ENCODE results near the gene MACO1.

MACO1 gene

DNA sequence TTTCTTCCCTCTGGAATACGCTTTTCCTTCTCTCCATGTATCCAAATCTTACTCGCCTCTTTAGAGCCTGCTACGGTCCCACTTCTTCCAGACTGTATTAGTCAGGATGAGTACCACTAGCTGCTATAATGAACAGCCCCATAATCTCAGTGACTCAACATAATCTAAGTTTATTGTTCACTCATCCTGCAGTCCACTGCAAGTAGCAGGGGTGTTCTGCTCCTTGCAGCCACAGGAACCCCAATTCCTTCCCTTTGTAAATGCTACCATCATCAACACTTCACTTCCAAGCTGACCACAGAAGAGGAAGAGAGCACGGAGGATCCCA, 94.6 kb downstream of the MACO1 start:
- DNase-seq, result no peak

DNA sequence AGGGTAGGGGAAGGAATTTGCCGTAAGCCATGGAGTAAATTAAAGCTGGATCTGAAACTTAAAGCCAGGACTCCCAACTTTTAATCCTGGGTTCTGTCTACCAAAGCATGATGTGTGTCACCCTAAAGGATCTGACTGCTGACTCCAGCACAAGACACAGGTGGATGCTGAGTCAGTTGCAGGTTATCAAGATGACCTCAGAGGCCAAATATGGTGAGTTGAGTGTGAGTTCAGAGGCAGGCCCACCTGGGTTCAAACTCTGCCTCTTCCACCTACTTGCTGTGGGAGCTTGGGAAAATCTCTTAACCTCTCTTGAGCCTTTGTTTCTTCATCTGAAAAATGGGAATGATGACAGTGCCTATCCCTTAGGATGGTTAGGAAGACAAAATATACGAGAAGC, 96.1 kb downstream of the MACO1 start:
- DNase-seq, result no peak

DNA sequence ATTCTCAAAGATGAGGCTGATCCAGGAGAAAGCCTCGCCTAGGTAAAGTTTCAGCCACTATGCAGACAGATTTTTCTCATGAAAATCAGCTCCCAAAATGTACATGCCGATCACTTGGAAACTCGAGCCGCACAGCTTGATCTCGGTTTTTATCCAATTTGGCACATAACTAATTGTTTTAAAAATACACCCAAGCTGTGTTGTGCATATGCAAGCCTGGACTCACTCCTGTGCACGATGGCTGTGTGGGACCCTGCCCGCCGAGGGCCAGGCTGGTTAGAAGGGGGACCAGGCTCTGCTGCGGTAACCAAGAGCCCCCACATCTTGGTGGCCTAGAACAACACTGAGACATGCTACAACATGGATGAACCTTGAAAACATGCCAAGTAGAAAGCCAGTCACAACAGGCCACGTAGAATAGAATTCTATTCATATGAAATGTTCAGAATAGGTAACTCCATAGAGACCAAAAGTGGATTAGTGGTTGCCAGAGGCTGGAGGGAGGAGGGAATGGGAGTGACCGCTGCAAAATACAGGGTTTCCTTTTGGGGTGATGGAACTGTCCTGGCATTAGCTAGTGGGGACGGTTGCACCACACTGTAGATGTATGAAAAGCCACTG, 96.6 kb downstream of the MACO1 start:
- no peak for DNase-seq

DNA sequence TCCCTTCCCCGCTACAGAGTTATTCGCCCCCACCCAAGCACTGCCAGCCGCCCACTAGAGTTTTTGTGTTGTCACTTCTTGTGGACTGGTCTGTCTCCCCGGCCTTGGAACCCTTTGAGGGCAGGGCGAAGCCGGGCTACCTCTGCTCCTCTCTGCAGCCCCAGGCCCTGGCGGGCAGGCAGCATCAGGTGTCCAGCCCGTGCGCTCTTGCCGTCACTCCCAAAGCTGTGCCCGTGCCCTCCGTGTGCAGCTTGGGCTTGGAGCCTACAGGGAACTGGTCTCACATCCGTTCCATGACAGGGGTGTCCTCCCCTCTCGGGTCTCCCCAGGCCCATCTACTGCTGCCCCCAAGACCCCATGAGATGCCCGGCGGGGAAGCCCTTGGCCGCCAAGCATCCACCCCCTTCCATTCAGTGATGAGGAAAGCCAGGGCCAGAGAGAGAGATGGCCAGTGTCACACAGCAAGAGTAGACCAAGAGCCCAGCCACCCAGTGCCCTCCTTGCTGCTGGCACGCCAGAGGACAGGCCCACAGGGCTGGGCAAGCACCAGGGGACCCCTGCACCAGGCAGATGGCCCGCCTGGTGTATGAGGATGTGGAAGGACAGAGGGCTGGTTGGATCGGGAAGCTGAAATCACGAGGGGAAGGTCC, 97.4 kb downstream of the MACO1 start:
- DNase-seq, result no peak

DNA sequence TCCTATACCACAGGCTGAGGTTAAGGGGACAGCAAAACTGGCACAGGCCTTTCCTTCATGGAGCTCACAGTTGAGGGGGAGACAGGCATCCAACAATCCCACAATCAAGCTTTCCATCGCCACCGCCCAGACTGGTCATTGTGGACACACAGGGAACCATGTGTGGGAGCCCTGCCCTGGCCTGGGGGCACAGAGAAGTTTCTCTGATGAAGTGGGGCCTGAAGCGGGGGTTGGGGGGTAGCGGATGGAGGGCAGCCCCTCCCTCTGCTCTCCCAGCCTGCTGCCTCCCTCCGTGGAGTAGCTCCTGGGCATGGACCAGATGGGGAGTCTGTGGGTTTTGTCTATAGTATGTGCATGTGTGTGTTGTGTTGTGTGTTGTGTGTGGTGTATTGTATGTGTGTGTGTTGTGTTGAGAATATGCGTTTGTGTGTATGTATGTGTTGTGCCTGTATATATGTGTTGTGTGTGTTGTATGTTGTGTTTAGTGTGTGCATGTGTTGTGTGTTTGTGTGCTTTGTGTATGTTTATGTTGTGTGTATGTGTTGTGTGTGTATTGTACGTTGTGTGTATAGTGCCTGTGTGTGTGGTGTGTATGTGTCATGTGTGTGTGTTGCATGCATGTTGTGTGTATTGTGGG, 98.3 kb downstream of the MACO1 start:
- DNase-seq, result no peak

DNA sequence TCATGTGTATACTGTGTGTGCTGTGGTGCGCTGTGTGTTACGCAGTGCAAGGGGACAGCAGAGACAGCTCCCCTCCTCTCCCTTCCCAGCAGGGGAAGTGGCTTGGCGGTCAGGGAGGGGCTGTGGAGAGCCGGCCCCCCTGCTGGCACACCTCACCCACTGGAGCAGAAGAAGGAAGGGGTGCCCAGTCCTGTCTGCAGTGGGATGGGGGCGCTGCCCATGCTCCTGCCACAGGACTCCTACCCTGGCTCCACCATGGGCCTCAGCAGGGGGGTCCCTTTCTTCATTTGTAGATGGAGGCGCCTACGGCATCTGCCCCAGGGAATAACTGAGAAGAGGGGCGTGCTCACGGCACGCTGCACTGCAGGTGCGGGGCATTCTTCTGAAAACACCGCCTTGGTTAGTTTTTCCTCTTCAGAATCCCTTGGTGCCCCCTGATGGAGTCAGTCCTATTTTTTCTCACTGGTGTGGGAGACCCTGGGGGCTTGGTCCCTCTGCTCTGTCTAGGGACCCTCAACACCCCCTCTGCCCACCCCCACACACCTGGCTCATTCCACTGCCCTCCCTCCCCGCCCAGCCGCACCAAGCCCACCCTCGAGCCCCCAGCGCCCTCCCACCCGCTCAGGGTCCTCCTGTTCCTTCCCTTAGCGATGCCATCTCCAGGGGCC, 99.0 kb downstream of the MACO1 start:
- no peak for DNase-seq

DNA sequence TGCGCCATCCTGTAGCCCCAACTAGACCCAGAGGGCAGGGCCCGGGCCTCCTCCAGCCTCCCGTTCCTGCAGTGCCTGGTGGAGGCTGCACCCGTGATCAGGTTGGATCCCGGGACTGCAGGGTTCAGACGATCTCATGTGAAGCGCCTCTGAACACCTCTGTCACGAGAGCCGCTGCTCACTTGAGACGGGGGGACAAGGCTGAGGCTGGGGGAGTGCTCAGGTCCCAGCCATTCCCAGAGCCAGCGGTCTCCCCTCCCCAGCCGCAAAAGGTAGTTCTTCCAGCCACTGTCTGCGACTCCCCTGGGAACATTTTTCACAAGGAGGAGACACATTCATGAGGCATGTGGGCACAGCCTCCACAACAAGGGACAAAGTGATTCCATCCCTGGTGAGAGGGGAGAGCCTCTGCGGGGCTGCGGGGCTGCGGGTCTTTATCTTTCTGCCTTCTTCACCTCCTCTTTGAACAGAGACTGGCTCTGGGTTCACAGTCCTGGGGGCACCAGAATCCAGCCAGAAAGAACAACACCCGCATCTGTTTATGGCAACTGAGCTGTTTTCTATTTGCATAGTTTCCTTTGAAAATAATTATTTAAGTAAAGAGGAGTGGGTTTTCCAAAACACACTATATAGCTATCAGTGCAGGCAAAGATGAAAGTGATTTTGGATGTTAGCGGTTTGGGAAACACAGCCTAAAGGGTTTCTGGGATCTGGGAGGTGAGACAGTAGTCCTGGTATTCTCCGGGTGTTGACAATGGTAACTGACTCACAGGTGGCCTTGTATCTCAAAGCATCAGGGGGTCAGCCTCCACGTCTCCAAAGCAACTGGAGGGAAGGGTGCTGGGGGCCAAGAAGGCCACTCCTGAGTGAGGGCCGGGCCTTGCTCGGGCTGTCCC, 99.7 kb downstream of the MACO1 start:
- DNase-seq, result no peak

DNA sequence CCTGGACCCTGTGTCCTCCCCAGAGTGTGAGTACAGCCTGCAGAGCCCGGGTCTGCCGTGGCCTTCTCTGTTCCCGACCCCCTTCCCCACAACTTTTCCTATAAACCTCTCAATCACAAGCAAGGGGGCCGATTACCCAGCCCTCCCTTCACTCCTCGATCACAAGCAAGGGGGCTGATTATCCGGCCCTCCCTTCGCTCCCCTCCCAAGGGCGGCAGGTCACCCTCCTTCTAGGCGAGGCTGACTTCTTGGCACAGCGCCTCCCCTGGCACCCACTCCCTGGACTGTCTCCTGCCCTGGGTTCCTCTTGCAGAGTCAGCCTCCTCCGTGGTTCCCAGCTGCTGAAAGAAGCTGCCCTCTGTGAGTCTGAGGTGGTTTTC, 100.4 kb downstream of the MACO1 start:
- no peak for DNase-seq

DNA sequence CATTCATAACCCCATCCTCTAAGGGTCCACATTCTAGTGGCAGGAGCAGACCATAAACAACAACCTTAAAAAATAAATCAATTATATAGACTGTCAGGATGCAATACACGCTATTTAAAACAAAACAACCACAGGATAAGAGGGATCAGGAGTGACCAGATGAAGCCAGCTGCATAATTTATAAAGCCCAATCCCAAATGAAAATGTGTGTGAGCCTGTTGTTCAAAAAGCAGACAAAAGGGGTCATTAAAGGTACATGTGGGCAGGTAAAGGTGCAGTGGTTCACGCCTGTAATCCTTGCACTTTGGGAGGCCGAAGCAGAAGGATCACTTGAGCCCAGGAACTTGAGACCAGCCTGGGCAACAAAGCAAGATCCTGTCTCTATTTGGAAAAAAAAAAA, 102.3 kb downstream of the MACO1 start:
- DNase-seq, result no peak

DNA sequence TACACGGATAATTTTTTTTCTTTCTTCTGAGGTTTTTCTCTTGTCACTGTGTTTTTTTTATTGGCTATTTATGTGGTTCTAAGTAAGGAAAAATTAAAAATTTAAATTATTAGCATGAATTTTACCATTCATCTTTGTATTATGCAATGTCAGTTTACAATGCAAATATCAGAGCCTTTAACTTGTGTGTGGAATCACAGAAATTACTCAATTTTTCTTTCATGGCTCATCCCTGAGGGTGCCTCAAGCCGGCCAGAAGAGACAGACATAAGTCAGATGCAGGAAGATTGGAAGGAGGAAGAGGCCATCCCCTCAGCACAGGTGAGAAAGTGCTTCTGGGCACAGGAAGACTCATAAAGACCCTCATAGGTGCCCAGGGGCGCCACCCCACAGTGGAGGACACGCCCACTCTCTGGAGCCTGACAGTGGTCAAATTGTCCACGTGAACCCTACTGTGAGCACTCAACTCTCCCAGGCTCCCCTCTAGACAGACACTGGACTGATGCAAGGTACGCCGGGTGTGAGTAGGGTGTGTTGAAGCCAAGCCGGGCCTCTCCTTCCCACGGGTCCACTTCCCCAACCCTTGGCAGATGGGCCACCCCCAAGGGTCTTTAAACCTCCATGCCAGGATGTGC, 103.2 kb downstream of the MACO1 start:
- DNase-seq, result no peak

DNA sequence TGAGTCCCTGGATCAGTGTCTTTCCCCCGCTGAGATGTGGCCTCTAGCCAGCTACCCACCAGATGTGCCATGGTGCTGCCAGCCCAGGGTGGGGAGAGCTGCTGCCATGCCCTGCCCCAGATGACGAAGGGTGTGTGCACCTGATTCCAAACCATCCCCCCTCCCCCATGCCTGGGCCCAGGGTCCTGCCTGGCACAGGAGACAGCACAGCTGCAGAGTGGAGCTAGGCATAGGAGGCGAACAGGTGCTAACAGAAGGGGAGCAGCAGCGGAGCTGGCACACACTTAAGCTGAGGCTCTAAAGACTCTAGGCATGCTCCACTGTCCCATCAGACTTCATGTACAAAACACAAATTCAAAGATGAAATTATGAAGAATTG, 103.7 kb downstream of the MACO1 start:
- no peak for DNase-seq

DNA sequence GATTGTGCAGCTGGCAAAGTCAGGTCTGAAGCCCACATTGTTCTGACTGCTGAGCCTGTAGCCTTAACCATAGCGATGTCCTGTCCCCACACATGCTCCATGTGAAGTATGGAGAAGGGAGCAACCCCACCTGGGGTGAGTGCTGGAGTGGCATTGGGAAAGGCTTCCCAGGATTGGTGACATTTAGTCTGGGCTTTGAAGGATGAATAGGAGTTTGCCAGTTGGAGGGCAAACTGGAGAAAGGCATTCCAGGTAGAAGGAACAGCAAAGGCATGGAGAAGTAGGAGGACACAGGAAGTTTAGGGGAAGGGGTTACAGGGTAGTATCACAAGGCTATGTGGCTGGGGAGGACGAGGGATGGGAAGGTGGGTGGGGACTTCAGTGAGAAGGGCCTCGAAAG, 105.4 kb downstream of the MACO1 start:
- DNase-seq, result no peak

DNA sequence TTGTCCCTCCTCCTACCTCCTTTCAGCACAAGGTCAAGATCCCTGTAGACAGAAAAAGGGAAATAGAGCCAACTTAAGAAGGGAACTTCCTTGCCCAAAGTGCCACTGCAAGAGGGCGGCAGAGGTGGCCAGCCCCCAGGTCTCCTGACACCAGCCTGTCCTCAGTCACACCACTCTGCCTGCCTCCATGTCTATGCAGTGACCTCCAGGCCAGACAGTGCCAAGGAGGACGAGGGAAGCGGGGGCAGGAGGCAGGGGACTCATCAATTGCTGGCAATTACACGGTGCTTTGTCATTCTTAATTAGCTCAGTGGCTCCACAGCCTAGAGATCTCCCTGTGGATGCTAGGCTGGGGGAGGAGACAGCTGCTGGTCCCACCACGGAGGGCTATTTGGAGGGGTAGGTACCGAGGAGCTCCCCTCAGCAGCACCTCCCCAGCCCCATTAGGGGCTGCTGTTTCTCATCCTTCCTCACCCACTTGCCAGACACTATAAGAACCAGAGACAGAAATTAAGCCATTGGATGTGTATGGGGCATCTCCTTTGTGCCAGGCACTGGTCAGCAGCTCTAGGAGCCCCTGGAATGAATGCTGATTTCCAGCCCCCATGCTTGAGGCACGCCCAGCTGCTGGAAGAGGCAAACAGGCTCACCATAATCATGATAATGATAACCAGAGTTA, 106.6 kb downstream of the MACO1 start:
- DNase-seq, result no peak

DNA sequence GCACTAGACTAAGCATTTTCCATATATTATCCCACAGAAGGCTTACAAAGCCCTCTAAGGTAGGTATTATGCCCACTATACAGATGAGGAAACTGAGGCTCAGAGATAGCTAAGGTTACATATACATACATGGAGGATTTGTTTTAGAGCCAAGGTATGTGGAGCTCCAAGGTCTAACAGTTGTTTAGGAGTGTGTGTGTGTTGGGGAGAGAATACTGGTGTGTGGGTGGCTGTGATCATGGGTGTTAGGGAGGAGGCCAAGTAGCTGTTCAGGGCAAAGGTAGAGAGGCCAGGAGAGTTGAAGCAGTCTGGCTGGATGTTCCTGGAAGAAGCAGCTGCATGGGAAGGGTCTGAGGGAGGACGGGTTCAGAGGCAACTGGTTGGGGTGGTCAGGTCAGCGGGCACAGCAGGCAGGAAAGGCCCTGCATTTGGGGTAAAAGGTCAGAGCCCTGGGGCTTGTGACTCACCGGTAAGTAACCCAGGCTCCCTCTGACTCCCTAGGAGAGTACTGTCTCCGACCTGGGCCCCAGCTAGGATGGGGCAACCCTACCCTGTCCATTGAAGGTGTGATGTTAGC, 107.6 kb downstream of the MACO1 start:
- DNase-seq, result no peak

DNA sequence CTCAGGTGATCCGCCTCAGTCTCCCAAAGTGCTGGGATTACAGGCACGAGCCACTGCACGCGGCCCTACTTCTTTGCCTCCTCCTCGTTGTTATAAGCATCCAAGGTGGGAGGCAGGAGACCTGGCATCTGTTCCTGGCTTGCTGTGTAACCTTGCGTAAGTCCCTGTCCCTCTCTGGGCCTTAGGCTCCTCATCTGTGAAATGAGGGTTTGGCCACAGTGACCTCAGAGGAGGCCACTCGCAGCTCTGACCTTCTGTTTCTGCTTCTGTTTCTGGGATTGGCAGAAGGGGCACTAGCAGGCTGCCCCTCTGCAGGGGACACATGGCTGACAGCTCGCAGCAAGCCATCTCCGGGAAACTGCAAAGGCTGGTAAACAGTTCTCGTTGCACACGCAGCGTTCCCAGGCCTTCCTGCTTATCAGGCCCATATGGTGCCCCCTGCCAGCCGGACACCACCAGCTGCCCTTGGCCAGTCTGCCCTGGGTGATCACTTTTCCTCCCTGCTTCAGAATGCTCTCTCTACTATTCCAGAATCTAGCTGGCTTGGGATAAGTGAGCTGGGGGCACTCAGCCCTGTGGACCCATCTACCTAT, 110.1 kb downstream of the MACO1 start:
- no peak for DNase-seq

DNA sequence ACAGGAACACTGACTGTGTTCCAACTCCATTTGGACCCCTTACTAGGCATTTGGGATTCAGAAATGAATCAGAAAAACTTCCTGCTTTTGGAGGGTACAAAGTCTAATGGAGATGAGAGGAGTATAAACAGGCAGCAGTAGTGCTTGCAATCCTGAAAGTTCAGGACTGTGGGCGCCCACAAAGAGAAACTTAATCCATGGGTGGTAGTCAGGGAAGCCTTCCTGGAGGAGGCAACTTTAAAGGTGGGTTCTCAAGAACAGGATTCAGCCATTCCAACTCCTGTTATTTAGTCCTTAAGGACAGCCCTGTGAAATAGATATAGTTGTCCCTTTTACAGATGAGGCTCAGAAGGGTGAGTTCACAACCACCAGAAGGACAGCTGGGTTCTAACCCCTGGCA, 110.7 kb downstream of the MACO1 start:
- DNase-seq, result no peak

DNA sequence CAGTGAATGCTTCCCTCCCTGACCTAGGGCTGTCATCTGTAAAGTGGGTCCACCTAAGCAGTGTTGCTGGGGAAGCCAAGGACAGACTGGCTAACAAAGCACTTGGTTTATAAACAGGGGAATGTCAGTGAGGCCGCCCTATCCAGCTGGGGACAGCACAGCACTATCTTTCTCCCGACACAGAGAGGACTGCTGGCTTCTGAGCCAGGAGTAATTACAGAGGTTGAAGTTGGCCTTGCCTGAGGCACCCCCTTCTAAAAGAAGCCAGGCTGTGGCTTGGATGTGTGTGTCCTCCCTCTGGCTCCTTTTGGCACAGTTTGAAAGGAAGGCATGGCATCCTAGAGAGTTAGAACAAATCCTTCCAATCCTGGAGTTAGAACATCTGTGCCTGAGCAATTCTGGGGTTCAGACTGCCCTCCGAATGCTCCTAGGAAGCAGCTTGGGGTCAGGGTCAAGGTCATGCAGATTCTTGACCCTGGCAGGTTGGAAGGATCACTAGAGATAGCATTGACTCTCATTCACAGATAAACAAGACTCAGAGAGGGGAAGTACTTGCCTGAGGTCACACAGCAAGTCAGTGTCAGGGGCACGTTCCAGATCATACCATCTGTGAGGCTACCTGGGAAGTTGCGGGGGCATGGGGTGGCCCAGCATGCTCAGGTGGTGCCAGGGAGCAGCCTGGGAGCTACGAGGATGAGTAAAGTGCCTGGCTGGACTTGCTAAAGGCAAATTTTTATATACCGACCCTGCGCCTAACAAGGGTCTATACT, 111.4 kb downstream of the MACO1 start:
- DNase-seq, result no peak

DNA sequence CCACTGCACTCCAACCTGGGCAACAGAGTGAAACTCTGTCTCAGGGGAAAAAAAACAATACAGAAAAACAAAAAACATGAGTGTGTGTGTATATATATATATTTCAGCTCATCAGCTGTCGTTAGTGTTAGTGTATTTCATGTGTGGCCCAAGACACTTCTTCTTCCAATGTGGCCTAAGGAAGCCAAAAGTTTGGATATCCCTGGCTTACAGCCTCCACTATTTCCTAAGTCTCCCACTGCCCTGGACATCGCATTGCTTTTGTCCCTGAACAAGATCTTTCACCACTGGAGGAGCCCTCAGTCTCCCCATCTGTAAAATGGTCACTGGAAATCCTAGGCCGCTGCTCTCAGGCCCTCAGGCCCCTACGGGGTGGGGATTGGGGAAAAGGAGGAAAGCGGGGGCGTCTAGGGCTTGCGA, 112.3 kb downstream of the MACO1 start:
- no peak for DNase-seq

DNA sequence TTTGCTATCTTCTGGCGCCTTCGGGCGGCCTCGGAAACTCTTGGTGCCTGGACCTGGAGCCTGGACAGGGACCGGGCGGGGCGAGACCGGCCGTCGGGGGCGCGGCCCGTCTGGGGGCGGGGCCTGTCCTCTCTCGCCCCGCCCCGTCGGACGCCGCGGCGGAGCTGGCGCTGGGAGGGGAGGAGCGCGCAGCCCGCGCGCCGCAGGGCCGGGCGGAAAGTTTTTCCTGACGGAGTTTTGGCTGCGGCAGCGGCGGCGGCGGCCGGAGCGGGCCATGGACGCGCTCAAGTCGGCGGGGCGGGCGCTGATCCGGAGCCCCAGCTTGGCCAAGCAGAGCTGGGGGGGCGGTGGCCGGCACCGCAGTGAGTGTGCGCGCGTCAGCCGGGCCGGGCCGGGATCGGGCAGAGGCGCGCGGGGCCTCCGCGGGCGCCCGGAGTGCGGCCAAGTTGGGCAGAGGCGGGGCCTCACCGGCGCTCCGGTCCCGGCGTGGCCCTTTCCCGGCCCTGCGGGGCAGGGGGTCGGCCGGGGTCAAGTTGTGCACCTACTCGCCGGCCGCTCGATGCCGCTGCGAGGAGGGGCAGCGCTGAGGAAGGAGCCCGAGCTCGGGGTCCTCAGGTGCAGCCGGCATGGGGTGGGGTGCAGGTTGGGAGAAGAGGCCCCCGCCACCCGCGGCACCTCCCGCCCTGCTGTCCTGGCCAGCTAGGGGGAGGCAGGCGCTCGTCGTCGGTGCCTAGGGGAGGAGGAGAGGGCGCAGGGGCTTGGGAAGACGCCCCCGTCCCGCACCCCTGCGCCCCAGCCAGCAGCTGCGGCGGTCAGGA, 112.9 kb downstream of the MACO1 start, which contains the start of gene LDLRAP1:
TSS of gene LDLRAP1 (plus strand) at position 182 of the 818 bp plus-strand sequence. CDS start at position 275, 93 bp downstream.
- DNase-seq, result peak; percentile 36
